Measurements from ENCODE around the gene AOC2.
"Not testable (repeated sequence)": the region's sequence is repeated elsewhere in the genome, so short reads cannot be mapped to it uniquely, and the experiment has no call there.

The AOC2 gene

DNA sequence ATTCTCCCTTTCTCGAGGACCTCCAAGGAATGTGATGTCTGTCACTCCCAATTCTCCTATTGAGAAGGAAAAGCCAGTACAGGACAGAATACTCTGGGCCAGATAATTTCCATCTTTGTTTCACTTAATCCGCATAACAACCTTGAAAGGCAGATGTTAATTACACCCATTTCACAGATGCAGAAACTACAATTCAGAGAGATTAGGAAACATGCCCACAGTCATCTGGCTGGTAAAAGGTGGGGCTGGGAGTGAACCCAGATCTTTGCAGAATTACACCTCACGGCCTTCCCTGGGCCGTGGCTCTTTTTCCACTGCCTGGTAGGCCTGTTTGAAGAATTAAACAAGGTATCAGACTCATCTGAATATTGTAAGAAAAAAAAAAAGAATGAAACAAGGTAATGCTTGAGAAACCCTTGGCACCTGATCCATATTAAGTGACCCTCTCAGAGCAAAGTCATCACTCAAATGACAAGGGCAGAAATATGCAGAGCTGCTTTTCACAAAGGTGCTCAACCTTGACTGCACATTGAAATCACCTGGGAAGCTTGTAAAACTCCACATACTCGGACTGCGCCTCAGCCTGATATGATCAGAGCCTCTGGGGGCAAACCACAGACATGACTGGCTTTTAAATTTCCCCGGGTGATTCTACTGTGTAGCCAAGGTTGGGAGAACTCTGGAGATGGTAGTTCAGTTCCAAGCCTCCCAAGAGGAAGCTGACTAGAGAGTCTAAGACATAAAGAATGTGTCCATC is 39.6 kb downstream of the AOC2 start:
- DNase-seq: no peak

- DNase-seq: not testable (repeated sequence)
Measured at GRCh38 chr17:42885806-42886205, 41.4 kb downstream of the AOC2 start.

GRCh38 chr17:42886283-42887176 is 42.1 kb downstream of the AOC2 start:
- DNase-seq: peak; percentile 57 to 58

- DNase-seq: no peak
Measured at GRCh38 chr17:42889809-42890208, 45.4 kb downstream of the AOC2 start.

GRCh38 chr17:42891539-42892152 is 47.3 kb downstream of the AOC2 start:
- DNase-seq: no peak

GRCh38 chr17:42893359-42893758 is 49.0 kb downstream of the AOC2 start:
- DNase-seq: peak in 1 of 2 donors; percentile 42

DNA sequence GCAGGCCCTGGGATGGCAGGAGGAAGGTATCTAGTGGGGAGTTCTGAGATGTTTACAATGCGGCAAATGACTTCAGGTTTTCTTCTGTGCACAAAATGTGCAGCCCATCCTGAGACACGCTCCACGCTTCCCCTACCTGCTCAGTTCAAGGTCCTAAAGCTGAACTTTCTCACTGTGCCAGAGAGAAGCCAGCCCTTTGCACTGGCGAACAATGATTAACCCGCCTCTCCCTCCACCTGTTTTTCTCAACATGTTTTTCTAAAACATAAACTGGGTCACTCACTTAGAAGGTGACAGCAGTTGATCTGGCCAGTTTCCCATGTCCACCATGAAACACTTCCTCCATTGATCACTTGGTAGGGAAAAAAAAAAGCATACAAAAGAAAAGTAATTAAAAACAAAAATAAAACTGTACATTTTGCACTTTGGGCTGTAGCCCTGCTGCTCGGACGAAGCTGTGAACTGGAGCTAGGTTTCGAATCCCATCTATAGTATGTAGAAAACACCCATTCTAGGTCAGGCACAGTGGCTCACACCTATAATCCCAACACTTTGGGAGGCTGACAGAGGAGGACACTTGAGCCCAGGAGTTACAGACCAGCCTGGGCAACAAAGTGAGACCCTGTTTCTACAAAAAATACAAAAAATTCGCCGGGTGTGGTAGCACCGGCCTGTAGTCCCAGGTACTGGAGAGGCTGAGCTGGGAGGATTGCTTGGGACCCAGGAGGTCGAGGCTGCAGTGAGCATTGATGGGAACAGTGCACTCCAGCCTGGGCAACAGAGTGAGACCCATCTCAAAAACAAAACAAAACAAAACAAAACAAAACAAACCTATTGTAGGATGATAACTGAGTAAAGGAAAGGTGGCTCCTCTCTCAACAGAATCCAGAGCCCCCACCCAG is 50.2 kb downstream of the AOC2 start:
- DNase-seq: no peak

DNA sequence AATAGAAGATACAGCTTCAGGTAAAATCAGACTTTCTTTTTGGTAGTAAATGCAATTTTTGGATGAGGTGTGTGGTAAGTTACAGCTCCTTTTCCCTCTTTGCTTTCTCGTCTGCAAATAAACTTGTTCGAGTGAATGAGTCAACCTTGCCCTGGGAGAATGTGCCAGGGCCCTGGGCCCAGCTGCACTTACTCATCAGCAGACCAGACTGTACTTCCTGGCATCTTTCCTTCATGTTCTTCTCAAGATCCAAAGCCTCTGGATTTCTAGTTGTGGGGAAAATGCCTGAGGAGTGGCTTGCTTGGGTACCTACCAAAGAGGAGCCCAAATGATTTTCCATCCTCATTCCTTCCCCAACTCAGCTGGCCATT is 50.8 kb downstream of the AOC2 start:
- DNase-seq: peak in 1 of 2 donors; percentile 12

DNA sequence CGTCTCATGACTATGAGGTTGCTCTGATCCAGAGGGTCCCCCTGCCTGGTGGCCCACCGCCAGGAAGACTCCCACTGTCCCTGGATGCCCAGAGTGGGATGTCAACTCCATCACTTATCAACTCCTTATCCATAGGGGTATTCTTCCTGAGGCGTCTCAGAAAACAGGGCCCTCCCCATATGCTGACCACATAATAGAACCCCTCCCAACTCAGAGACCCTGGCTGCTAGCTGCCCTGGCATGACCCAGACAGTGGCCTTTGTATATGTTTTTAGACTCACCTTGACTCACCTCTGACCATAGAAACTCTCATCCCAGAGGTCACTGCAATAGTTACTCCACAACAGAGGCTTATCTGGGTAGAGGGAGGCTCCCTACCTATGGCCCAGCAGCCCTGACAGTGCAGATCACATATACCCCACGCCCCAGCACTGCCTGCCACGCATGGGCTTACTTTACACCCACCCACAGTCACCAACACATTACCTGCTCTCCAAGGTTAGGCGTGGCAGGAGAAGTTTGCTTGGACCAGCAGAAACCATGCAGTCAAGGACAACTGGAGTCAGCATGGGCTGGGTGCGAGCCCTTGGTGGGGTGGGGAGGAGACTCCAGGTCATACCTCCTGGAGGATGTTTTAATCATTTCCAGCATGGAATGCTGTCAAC is 53.9 kb downstream of the AOC2 start:
- DNase-seq: no peak

GRCh38 chr17:42899981-42900380 is 55.6 kb downstream of the AOC2 start:
- not testable (repeated sequence) for DNase-seq

Measured in inflammatory macrophage (primary cell).